Fibroblast of mammary gland (primary cell): Measurements from ENCODE around the gene CD4.
A peak's percentile ranks its signal among the peaks of the same experiment; 100 is the strongest.
"Not testable (repeated sequence)": the region's sequence is repeated elsewhere in the genome, so short reads cannot be mapped to it uniquely, and the experiment has no call there.

Experiments
- DNase-seq: peaks from one replicate; pipeline ENCODE4 v3.0.0-alpha.2; 2010; ENCODE audit warnings: low read depth
- H3K4me3 ChIP-seq: 2 replicates; pipeline ENCODE4 v1.5.1; 2011; ENCODE audit warnings: low read depth, mild to moderate bottlenecking, low read length, moderate library complexity; ENCODE audit not compliant: control insufficient read depth
- CTCF ChIP-seq: conservative IDR thresholded peaks from 2 replicates; pipeline ENCODE4 v1.5.1; 2011; ENCODE audit warnings: low read depth, low read length, inconsistent platforms; ENCODE audit not compliant: control insufficient read depth, insufficient read depth

Gene CD4

GRCh38 chr12:6860116-6860515 lies 70.8 kb downstream of the CD4 start:
- TF ChIP-seq CTCF, result no peak
- no peak for DNase-seq
- no peak overlapping the region for H3K4me3 ChIP-seq

- DNase-seq, result no peak
- no peak overlapping the region for H3K4me3 ChIP-seq
- no peak for TF ChIP-seq CTCF
Measured at GRCh38 chr12:6860942-6861341, 71.6 kb downstream of the CD4 start.

- no peak overlapping the region for H3K4me3 ChIP-seq
- DNase-seq, result no peak
- TF ChIP-seq CTCF, result no peak
Measured at GRCh38 chr12:6861391-6861790, 72.1 kb downstream of the CD4 start.

- no peak for DNase-seq
- TF ChIP-seq CTCF, result no peak
- H3K4me3 ChIP-seq, result no peak overlapping the region
Measured at GRCh38 chr12:6863033-6863432, 73.7 kb downstream of the CD4 start.

GRCh38 chr12:6863586-6864321 lies 74.4 kb downstream of the CD4 start:
- H3K4me3 ChIP-seq, result no peak overlapping the region
- DNase-seq, result peak; percentile 16
- no peak for TF ChIP-seq CTCF

- not testable (repeated sequence) for H3K4me3 ChIP-seq, DNase-seq
Measured at GRCh38 chr12:6865307-6865706, 76.0 kb downstream of the CD4 start.

GRCh38 chr12:6866163-6866919 lies 77.0 kb downstream of the CD4 start:
- H3K4me3 ChIP-seq, result peak overlapping the region; percentile 57
- no peak for TF ChIP-seq CTCF
- DNase-seq, result no peak
